HL-60 (cell line): Measurements from ENCODE around the gene CACNA1G.

Source experiments
- GABPA ChIP-seq: IDR thresholded peaks from 2 replicates; pipeline ENCODE4 v1.6.1; 2012; ENCODE audit warnings: low read depth
- POLR2AphosphoS5 ChIP-seq: IDR thresholded peaks from 2 replicates; pipeline ENCODE4 v1.6.1; 2012; ENCODE audit warnings: low read depth
- TF ChIP-seq, protein P1 (sequence below): IDR thresholded peaks from one replicate; pipeline ENCODE4 v1.5.1; 2011; ENCODE audit warnings: low read length, control low read depth, inconsistent platforms; ENCODE audit not compliant: insufficient read depth

DNA sequence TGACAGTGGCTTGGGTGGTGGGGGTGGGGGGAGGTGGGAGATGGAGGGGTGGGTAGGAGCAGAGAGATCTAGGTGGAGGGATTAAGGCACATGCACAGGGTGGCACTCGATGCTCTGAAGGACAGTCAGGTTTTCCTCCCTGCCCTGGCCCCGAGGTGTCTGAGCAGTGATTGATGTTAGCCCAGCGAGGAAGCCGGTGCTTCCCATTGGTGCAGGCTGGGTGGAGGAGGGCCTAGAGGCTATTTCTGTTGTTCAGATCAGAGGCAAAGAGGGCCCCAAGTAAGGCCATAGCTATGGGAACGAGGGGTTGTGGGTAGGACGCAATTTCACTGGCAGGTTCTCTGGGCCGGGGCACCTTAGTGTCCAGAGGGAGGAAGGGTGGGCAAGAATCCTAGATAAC is 23.1 kb downstream of the CACNA1G start:
- TF ChIP-seq, protein P1, sequence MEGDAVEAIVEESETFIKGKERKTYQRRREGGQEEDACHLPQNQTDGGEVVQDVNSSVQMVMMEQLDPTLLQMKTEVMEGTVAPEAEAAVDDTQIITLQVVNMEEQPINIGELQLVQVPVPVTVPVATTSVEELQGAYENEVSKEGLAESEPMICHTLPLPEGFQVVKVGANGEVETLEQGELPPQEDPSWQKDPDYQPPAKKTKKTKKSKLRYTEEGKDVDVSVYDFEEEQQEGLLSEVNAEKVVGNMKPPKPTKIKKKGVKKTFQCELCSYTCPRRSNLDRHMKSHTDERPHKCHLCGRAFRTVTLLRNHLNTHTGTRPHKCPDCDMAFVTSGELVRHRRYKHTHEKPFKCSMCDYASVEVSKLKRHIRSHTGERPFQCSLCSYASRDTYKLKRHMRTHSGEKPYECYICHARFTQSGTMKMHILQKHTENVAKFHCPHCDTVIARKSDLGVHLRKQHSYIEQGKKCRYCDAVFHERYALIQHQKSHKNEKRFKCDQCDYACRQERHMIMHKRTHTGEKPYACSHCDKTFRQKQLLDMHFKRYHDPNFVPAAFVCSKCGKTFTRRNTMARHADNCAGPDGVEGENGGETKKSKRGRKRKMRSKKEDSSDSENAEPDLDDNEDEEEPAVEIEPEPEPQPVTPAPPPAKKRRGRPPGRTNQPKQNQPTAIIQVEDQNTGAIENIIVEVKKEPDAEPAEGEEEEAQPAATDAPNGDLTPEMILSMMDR, result no peak
- no peak for TF ChIP-seq GABPA
- TF ChIP-seq POLR2AphosphoS5, result no peak
